B cell (primary cell): Measurements from ENCODE around the gene RNASE3. TPM values are rescaled to one million over a fixed set of nuclear protein-coding genes. Genes with fewer than 3 reads are reported as not detected.
"Not testable (repeated sequence)": the region's sequence is repeated elsewhere in the genome, so short reads cannot be mapped to it uniquely, and the experiment has no call there.

Source experiments
- ATAC-seq: fragments of 200-7000 bp; cut with Tn5 transposase; one replicate; pipeline ENCODE4 v1.10.0; 2021; ENCODE audit warnings: low read depth, mild to moderate bottlenecking, moderate number of reproducible peaks, moderate library complexity
- CTCF ChIA-PET: fragments of 350-600 bp; sonication (Branson Sonifier 250); formaldehyde crosslinking; loops from one replicate; lab custom pipeline; 2021; ENCODE audit warnings: antibody characterized with exemption, inconsistent platforms; lab: Charles Lee
- POLR2A ChIA-PET: fragments of 350-600 bp; sonication (Branson Sonifier 250); formaldehyde crosslinking; loops from one replicate; lab custom pipeline; 2021; ENCODE audit warnings: antibody characterized with exemption; lab: Charles Lee
- DNase-seq: peaks from one replicate; pipeline ENCODE4 v3.0.0; 2013
- H2AFZ ChIP-seq: 2 replicates; pipeline ENCODE4 v1.6.1; 2012; ENCODE audit warnings: mild to moderate bottlenecking, low read depth, low read length; ENCODE audit not compliant: insufficient read depth, poor library complexity, severe bottlenecking
- H3K27ac ChIP-seq, 2 donors: 1 replicate in 1 of 2; 2 replicates in 1 of 2; pipeline ENCODE4 v1.5.1; 2012 to 2013; ENCODE audit warnings: low read length in 2 of 2, mild to moderate bottlenecking in 2 of 2, moderate library complexity in 1 of 2
- H3K27me3 ChIP-seq, 4 experiments: fragments of 200-600 bp in 1 of 4; sonication (generic) in 1 of 4; replicated peaks in 1 of 4; 1 replicate in 2 of 4; 2 replicates in 2 of 4; pipeline versions ENCODE4 v1.6.1 to v1.7.0; 2013 to 2016; ENCODE audit warnings: low read length in 3 of 4, mild to moderate bottlenecking in 2 of 4, mixed read lengths in 1 of 4, moderate library complexity in 1 of 4; ENCODE audit not compliant: insufficient read depth in 4 of 4, control insufficient read depth in 3 of 4; ENCODE audit errors: control extremely low read depth in 1 of 4
- H3K36me3 ChIP-seq, 2 experiments: replicated peaks in 1 of 2; 1 replicate in 1 of 2; 2 replicates in 1 of 2; pipeline versions ENCODE4 v1.6.1 to v1.7.1; 2013; ENCODE audit warnings: low read length in 1 of 2; ENCODE audit not compliant: insufficient read depth in 2 of 2, control insufficient read depth in 1 of 2; ENCODE audit errors: control extremely low read depth in 1 of 2, extremely low read depth in 1 of 2
- H3K4me1 ChIP-seq, 2 donors: fragments of 200-600 bp in 1 of 2; sonication (generic) in 1 of 2; 1 replicate in 1 of 2; 2 replicates in 1 of 2; pipeline versions ENCODE4 v1.5.1 to v1.6.1; 2013 to 2017; ENCODE audit warnings: low read length in 2 of 2; ENCODE audit not compliant: control insufficient read depth in 2 of 2, insufficient read depth in 2 of 2
- H3K4me2 ChIP-seq: replicated peaks from 2 replicates; pipeline ENCODE3; 2012; ENCODE audit warnings: mild to moderate bottlenecking, low read depth, low read length; ENCODE audit not compliant: poor library complexity, severe bottlenecking
- H3K4me3 ChIP-seq, 5 experiments: fragments of 200-600 bp in 1 of 5; sonication (generic) in 1 of 5; 1 replicate in 3 of 5; 2 replicates in 2 of 5; pipeline versions ENCODE4 v1.5.1 to v1.7.0; 2011 to 2016; ENCODE audit warnings: low read length in 4 of 5, mild to moderate bottlenecking in 4 of 5, low read depth in 2 of 5, control low read depth in 1 of 5, moderate library complexity in 1 of 5; ENCODE audit not compliant: insufficient read depth in 1 of 5; ENCODE audit errors: control extremely low read depth in 1 of 5, extremely low read depth in 1 of 5
- H3K79me2 ChIP-seq: fragments of 200-600 bp; sonication (generic); one replicate; pipeline ENCODE4 v1.6.0; 2016; ENCODE audit warnings: low read length; ENCODE audit not compliant: control insufficient read depth, insufficient read depth
- H3K9ac ChIP-seq: fragments of 200-600 bp; sonication (generic); 2 replicates; pipeline ENCODE4 v1.6.1; 2017; ENCODE audit warnings: mild to moderate bottlenecking, low read length, moderate library complexity
- H3K9me3 ChIP-seq, 3 donors: one replicate each; pipeline versions ENCODE4 v1.6.1 to v1.7.1; 2013; ENCODE audit warnings: low read length in 2 of 3; ENCODE audit not compliant: control insufficient read depth in 2 of 3, insufficient read depth in 1 of 3; ENCODE audit errors: control extremely low read depth in 1 of 3
- H4K20me1 ChIP-seq: 2 replicates; pipeline ENCODE4 v1.6.0; 2012; ENCODE audit warnings: mild to moderate bottlenecking, low read length; ENCODE audit not compliant: insufficient read depth, control insufficient read depth, poor library complexity, severe bottlenecking
- H3K27ac Mint-ChIP-seq: one replicate; pipeline ENCODE4 v1.8.0; 2021; ENCODE audit warnings: mixed read lengths
- H3K27me3 Mint-ChIP-seq: one replicate; pipeline ENCODE4 v1.8.0; 2021; ENCODE audit warnings: mixed read lengths
- H3K4me1 Mint-ChIP-seq: one replicate; pipeline ENCODE4 v1.8.0; 2021; ENCODE audit warnings: mixed read lengths
- H3K4me3 Mint-ChIP-seq: one replicate; pipeline ENCODE4 v1.8.0; 2021; ENCODE audit warnings: mixed read lengths
- H3K9me3 Mint-ChIP-seq: one replicate; pipeline ENCODE4 v1.8.0; 2022; ENCODE audit warnings: mixed read lengths; ENCODE audit not compliant: insufficient read depth
- WGBS: methylation state at CpG from one replicate; pipeline ENCODE4 v1.1.5; 2013; ENCODE audit warnings: missing lambda C conversion rate; ENCODE audit not compliant: insufficient coverage; 5-methylcytosine and 5-hydroxymethylcytosine counted together
- intact Hi-C: fragments of 100-400 bp; cut with micrococcal nuclease; formaldehyde crosslinking; loops from one replicate; pipeline ENCODE4 v1.10.0; 2022
- polyA plus RNA-seq: library from polyadenylated mRNA; depleted of rRNA; stranded (reverse); fragments of >200 nt; gene quantifications from 2 replicates; pipeline ENCODE4 v1.2.3, GENCODE V29; 2012
- total RNA-seq, 2 donors: library from RNA; stranded (reverse); fragments of 120-200 nt in 1 of 2; gene quantifications; 1 replicate in 1 of 2; 2 replicates in 1 of 2; pipeline versions ENCODE4 v1.2.3 to v1.2.4, GENCODE V29; 2013 to 2022

The RNASE3 gene
- total and polyA plus RNA-seq, 2 donors (not counting 1 experiment from before 2014, with no cell fraction given): not detected

DNA sequence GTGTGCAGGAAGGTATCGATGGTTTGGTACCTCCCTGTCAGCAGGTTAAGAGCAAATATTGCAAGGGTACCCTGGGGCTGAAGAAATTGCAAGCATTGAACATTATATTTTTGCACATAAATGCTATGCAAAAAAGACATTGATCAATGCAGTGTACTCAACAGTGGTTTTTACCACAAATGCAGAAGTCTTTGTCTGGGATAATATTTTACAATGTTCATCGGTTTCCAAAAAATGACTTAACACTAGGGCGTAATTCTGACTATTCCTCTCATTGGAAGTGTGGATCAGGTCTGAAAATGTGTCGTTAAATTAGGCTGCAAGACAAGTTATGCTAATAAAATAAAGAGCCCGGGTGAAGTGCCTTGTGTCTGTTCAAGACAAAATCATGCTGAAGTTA lies 2.8 kb upstream of the RNASE3 start:
- DNase-seq, H2AFZ ChIP-seq, H3K4me1 ChIP-seq, H3K9me3 ChIP-seq, H3K36me3 ChIP-seq, H3K27me3 ChIP-seq, H3K4me3 Mint-ChIP-seq, H3K27ac Mint-ChIP-seq, CTCF ChIA-PET, H3K27ac ChIP-seq, POLR2A ChIA-PET, ATAC-seq, H3K9me3 Mint-ChIP-seq, H3K4me2 ChIP-seq, H3K9ac ChIP-seq, intact Hi-C loops, H3K4me1 Mint-ChIP-seq, H4K20me1 ChIP-seq, H3K4me3 ChIP-seq, H3K79me2 ChIP-seq: not testable (repeated sequence)
- peaks cover 32% of the 10 kb centered on the region for H3K27me3 Mint-ChIP-seq
- WGBS: no CpG with 5 or more reads among the region's 5 CpGs

- CTCF ChIA-PET, H4K20me1 ChIP-seq, H3K27ac ChIP-seq, intact Hi-C loops, H3K36me3 ChIP-seq, H3K9me3 ChIP-seq, H3K4me1 Mint-ChIP-seq, ATAC-seq, H3K4me1 ChIP-seq, POLR2A ChIA-PET, H3K9me3 Mint-ChIP-seq, H3K27ac Mint-ChIP-seq, H3K9ac ChIP-seq, H3K4me2 ChIP-seq, H2AFZ ChIP-seq, H3K4me3 ChIP-seq, H3K27me3 ChIP-seq, H3K79me2 ChIP-seq, DNase-seq, H3K4me3 Mint-ChIP-seq: not testable (repeated sequence)
- WGBS: no CpG with 5 or more reads among the region's 1 CpG
- H3K27me3 Mint-ChIP-seq: peaks cover 60% of the 10 kb centered on the region
These were observed 4.1 kb downstream of the RNASE3 start for GRCh38 chr14:20895322-20895721.
